OCI-LY1 (cell line): Measurements from ENCODE around the gene AMD1.
"Not testable (repeated sequence)": the region's sequence is repeated elsewhere in the genome, so short reads cannot be mapped to it uniquely, and the experiment has no call there.

ENCODE experiments used
- EZH2 ChIP-seq: fragments of 200-600 bp; sonication (generic), shearing (Covaris generic); IDR thresholded peaks from 2 replicates; pipeline ENCODE4 v1.8.0; 2017; ENCODE audit warnings: borderline replicate concordance, mixed run types, mild to moderate bottlenecking, antibody characterized with exemption, low read length, moderate library complexity, mixed read lengths
- TF ChIP-seq, protein P1 (sequence below): fragments of 200-600 bp; sonication (generic), shearing (Covaris generic); IDR thresholded peaks from 2 replicates; pipeline ENCODE4 v1.5.1; 2017; ENCODE audit warnings: mild to moderate bottlenecking, antibody characterized with exemption, low read length, moderate library complexity, mixed read lengths

DNA sequence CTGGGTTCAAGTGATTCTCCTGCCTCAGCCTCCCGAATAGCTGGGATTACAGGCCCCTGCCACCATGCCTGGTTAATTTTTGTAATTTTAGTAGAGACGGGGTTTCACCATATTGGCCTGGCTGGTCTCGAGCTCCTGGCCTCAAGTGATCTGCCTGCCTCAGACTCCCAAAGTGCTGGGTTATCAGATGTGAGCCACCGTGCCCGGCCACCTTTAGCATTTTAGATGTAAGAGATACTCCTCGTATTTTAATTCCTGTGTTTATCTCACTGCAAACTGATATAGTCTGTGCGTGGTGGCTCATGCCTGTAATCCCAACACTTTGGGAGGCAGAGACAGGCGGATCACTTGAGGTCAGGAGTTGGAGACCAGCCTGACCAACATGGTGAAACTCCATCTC lies 27.0 kb downstream of the AMD1 start:
- TF ChIP-seq, protein P1, sequence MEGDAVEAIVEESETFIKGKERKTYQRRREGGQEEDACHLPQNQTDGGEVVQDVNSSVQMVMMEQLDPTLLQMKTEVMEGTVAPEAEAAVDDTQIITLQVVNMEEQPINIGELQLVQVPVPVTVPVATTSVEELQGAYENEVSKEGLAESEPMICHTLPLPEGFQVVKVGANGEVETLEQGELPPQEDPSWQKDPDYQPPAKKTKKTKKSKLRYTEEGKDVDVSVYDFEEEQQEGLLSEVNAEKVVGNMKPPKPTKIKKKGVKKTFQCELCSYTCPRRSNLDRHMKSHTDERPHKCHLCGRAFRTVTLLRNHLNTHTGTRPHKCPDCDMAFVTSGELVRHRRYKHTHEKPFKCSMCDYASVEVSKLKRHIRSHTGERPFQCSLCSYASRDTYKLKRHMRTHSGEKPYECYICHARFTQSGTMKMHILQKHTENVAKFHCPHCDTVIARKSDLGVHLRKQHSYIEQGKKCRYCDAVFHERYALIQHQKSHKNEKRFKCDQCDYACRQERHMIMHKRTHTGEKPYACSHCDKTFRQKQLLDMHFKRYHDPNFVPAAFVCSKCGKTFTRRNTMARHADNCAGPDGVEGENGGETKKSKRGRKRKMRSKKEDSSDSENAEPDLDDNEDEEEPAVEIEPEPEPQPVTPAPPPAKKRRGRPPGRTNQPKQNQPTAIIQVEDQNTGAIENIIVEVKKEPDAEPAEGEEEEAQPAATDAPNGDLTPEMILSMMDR: not testable (repeated sequence)
- TF ChIP-seq EZH2: not testable (repeated sequence)
